ENCODE data around the gene HAND2. TPM values are rescaled to one million over a fixed set of nuclear protein-coding genes. Genes with fewer than 3 reads are reported as not detected.
A peak's percentile ranks its signal among the peaks of the same experiment; 100 is the strongest.

The HAND2 gene
- total RNA-seq, 6 experiments from 2014 or later = 2.1 to 11.2 (median 6.2) TPM

DNA sequence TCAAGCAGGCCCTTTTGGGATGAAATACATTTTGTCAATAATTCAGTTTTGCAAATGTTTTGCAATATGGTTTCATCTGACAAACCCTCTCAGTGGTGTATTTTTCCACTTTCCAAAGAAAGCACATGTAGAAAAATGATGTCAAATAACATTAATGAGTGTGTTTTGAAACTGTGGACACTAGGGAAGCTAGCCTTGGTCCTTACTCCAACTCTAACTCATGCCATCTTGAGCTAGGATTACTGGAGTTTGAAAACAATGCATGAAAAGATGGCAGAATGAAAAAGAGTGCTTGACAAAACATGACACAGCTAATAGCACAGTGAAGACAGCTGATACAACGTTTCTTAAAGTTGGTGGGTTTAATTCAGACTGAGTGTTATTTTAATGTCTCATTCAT lies 41.4 kb downstream of the HAND2 start:
- Histone ChIP-seq H3K27me3 (no peaks in the 10 kb centered on the region), H3K27ac (no peak overlapping the region), H3K9me3 (no peaks in the 10 kb centered on the region), H3K36me3 (no peaks in the 10 kb centered on the region), H3K4me1 (no peaks in the 10 kb centered on the region), H3K4me3 (no peak overlapping the region)
- no peak for TF ChIP-seq POLR2A (IDR thresholded peaks at IDR 0.05)
- TF ChIP-seq, protein P1, sequence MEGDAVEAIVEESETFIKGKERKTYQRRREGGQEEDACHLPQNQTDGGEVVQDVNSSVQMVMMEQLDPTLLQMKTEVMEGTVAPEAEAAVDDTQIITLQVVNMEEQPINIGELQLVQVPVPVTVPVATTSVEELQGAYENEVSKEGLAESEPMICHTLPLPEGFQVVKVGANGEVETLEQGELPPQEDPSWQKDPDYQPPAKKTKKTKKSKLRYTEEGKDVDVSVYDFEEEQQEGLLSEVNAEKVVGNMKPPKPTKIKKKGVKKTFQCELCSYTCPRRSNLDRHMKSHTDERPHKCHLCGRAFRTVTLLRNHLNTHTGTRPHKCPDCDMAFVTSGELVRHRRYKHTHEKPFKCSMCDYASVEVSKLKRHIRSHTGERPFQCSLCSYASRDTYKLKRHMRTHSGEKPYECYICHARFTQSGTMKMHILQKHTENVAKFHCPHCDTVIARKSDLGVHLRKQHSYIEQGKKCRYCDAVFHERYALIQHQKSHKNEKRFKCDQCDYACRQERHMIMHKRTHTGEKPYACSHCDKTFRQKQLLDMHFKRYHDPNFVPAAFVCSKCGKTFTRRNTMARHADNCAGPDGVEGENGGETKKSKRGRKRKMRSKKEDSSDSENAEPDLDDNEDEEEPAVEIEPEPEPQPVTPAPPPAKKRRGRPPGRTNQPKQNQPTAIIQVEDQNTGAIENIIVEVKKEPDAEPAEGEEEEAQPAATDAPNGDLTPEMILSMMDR (IDR thresholded peaks at IDR 0.05) = no peak
- ATAC-seq (no peak), DNase-seq (no peak)
- 20% methylated on average over 1 of the region's 1 CpG for WGBS (ENCODE audit: insufficient coverage, low coverage, low lambda C conversion rate, missing lambda C conversion rate)
- intact Hi-C loops (cut with DNase I) = no loop called here

DNA sequence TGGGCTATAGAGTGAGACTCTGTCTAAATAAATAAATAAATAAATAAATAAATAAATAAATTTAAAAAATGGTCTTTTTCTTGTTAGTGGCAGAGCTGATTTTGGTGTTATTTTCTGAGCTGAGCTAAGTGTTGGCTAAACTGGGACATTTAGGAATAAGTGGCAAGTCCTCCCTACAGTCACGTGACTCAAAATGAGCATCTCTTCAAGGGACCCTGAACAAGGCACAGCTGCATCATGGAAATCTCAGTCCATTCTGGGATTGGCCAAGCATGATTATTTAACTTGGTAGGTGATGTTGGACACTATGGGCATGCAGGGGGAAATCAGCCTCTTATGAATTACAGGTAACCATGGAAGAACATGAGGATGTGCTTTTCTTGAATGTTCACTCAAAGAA lies 42.0 kb downstream of the HAND2 start:
- no peak for ATAC-seq
- 100% methylated on average over 1 of the region's 1 CpG for WGBS (ENCODE audit: insufficient coverage, low coverage, low lambda C conversion rate, missing lambda C conversion rate)

DNA sequence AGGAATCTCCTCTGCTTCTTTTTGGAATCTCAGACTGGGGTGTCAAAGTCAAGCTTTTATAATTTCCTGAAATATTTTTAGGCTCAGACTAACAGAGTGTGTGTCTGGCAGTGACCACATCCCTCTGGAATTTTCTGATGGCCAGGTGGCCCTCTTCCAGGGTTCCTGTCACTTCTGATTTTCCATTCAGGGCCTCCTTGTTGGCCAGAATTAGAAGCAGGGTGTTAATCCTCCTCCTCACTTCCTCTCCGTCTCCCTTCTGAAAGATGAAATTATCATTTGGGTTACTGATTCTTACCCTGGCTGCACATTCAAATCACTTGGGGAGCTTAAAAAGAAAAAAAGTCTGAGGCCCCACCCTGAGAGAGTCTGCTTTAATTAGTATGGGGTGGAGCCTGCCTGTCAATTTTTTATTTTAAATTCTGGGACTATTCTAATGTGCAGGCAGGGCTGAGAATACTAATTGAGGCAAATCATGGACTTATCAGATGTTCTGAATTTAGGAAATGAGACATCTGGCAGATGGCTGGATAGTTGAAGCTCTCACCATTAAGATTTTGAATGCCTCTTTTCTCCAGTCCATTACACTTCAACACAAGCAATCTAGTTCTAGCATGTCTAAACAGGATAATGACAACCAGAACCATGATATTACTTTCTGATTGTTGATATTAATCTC lies 43.2 kb downstream of the HAND2 start:
- ATAC-seq (peak in 1 of 4 donors; percentile 20), DNase-seq (no peak)
- no peak for TF ChIP-seq POLR2A (IDR thresholded peaks at IDR 0.05)
- Histone ChIP-seq H3K36me3 (no peaks in the 10 kb centered on the region), H3K4me1 (no peaks in the 10 kb centered on the region), H3K9me3 (no peaks in the 10 kb centered on the region), H3K4me3 (no peak overlapping the region), H3K27ac (no peak overlapping the region), H3K27me3 (no peaks in the 10 kb centered on the region)
- intact Hi-C loops (cut with DNase I) = no loop called here
- WGBS (ENCODE audit: insufficient coverage, low coverage, low lambda C conversion rate, missing lambda C conversion rate) = 82% methylated on average over 1 of the region's 1 CpG

More for the DNA sequence above, 42.0 kb downstream of the HAND2 start:
- no peak for TF ChIP-seq POLR2A (IDR thresholded peaks at IDR 0.05)
- TF ChIP-seq, protein P1 (IDR thresholded peaks at IDR 0.05) = no peak
- Histone ChIP-seq H3K4me1 (no peaks in the 10 kb centered on the region), H3K27ac (no peak overlapping the region), H3K27me3 (no peaks in the 10 kb centered on the region), H3K9me3 (no peaks in the 10 kb centered on the region), H3K36me3 (no peaks in the 10 kb centered on the region), H3K4me3 (no peak overlapping the region)
- intact Hi-C loops (cut with DNase I) = no loop called here
- DNase-seq = no peak

DNA sequence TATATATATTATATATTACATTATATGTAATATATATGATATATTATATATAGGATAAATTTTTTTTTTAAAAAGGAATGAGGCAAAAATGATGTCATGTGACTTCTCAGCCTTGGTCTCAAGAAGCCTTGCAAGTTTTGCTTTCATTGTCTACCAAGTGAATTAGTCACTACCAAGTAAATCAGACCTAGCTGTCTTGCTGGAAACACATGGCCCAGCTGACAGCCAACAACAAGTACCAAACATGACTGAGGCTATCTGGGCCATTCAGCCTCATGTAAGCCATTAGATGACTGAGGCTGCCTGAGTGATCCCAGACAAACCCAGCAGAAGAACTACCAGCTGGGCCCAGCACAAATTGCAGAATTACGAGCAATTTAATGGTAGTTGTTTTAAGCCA lies 44.9 kb downstream of the HAND2 start:
- no peak overlapping the region for H3K4me3 ChIP-seq
- WGBS (ENCODE audit: insufficient coverage, low coverage, low lambda C conversion rate, missing lambda C conversion rate) = 100% methylated on average over 1 of the region's 1 CpG
- DNase-seq = no peak
- no peaks in the 10 kb centered on the region for H3K9me3 ChIP-seq
- intact Hi-C loops (cut with DNase I) = no loop called here
- H3K27ac ChIP-seq = no peak overlapping the region
- H3K4me1 ChIP-seq = no peaks in the 10 kb centered on the region
- no peak for ATAC-seq
- no peaks in the 10 kb centered on the region for H3K36me3 ChIP-seq
- TF ChIP-seq, protein P1 (IDR thresholded peaks at IDR 0.05) = no peak
- TF ChIP-seq POLR2A (IDR thresholded peaks at IDR 0.05) = no peak
- H3K27me3 ChIP-seq = no peaks in the 10 kb centered on the region

DNA sequence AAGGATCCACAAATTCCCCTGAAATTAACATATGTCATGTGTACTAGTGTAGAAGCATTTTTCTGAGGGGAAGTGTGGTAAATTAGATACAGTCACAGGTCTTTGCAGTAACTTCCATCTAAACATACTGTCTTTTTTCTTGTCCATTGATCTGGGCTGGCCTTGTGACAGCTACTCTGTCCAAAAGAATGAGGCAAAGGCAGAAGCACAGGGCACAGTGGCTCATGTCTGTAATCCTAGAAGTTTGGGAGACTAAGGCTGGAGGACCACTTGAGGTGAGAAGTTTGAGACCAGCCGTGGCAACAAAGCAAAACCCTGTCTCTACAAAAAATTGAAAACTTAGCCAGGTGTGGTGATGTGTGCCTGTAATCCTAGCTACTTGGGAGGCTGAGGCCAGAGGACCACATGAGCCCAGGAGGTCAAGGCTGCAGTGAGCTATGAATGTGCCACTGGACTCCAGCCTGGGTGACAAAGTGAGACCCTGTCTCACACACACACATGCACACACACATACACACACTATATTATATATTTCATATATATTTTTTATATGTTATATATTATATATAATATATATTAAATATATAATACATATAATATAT lies 47.6 kb downstream of the HAND2 start:
- Histone ChIP-seq H3K9me3 (no peaks in the 10 kb centered on the region), H3K27me3 (no peaks in the 10 kb centered on the region), H3K27ac (no peak overlapping the region), H3K36me3 (no peaks in the 10 kb centered on the region), H3K4me3 (no peak overlapping the region), H3K4me1 (no peaks in the 10 kb centered on the region)
- DNase-seq = no peak
- intact Hi-C loops (cut with DNase I) = no loop called here
- TF ChIP-seq, protein P1 (IDR thresholded peaks at IDR 0.05) = no peak
- TF ChIP-seq POLR2A (IDR thresholded peaks at IDR 0.05) = no peak
- 100% methylated on average over 1 of the region's 1 CpG for WGBS (ENCODE audit: insufficient coverage, low coverage, low lambda C conversion rate, missing lambda C conversion rate)
- no peak for ATAC-seq
